ENCODE results near the gene TIPARP.
"Not testable (repeated sequence)": the region's sequence is repeated elsewhere in the genome, so short reads cannot be mapped to it uniquely, and the experiment has no call there.

TIPARP gene

GRCh38 chr3:156649681-156650080 is 24.7 kb upstream of the TIPARP start:
- DNase-seq (ENCODE audit: low spot score): no peak

- DNase-seq (ENCODE audit: low spot score): not testable (repeated sequence)
Measured at GRCh38 chr3:156652661-156653060, 21.7 kb upstream of the TIPARP start.

- no peak for DNase-seq (ENCODE audit: low spot score)
Measured at GRCh38 chr3:156654834-156655233, 19.6 kb upstream of the TIPARP start.

GRCh38 chr3:156655819-156656550 is 18.4 kb upstream of the TIPARP start:
- DNase-seq (ENCODE audit: low spot score): no peak

- no peak for DNase-seq (ENCODE audit: low spot score)
Measured at GRCh38 chr3:156657440-156657839, 16.9 kb upstream of the TIPARP start.

GRCh38 chr3:156657862-156658731 is 16.3 kb upstream of the TIPARP start:
- no peak for DNase-seq (ENCODE audit: low spot score)

- DNase-seq (ENCODE audit: low spot score): no peak
Measured at GRCh38 chr3:156658732-156659090, 15.7 kb upstream of the TIPARP start.

GRCh38 chr3:156659260-156659659 is 15.1 kb upstream of the TIPARP start:
- DNase-seq (ENCODE audit: low spot score): no peak

GRCh38 chr3:156661155-156661554 is 13.2 kb upstream of the TIPARP start:
- no peak for DNase-seq (ENCODE audit: low spot score)

- DNase-seq (ENCODE audit: low spot score): peak; percentile 22
Measured at GRCh38 chr3:156664011-156664830, 10.2 kb upstream of the TIPARP start.

- no peak for DNase-seq (ENCODE audit: low spot score)
Measured at GRCh38 chr3:156664831-156665178, 9.6 kb upstream of the TIPARP start.

- no peak for DNase-seq (ENCODE audit: low spot score)
Measured at GRCh38 chr3:156665291-156665690, 9.1 kb upstream of the TIPARP start.

- DNase-seq (ENCODE audit: low spot score): no peak
Measured at GRCh38 chr3:156666073-156666472, 8.3 kb upstream of the TIPARP start.

GRCh38 chr3:156668073-156668763 is 6.2 kb upstream of the TIPARP start:
- no peak for DNase-seq (ENCODE audit: low spot score)

GRCh38 chr3:156670077-156670476 is 4.3 kb upstream of the TIPARP start:
- no peak for DNase-seq (ENCODE audit: low spot score)

GRCh38 chr3:156670652-156671051 is 3.7 kb upstream of the TIPARP start:
- DNase-seq (ENCODE audit: low spot score): no peak

GRCh38 chr3:156673732-156674045 is 701 bp upstream of the TIPARP start:
- DNase-seq (ENCODE audit: low spot score): no peak

GRCh38 chr3:156674911-156675829 is 780 bp downstream of the TIPARP start:
- DNase-seq (ENCODE audit: low spot score): peak; percentile 33

- peak; percentile 46 for DNase-seq (ENCODE audit: low spot score)
Measured at GRCh38 chr3:156675830-156676767, 1.7 kb downstream of the TIPARP start.
